Osteocyte (in vitro differentiated cells): ENCODE results near the gene SLC6A13. TPM values are rescaled to one million over a fixed set of nuclear protein-coding genes. Genes with fewer than 3 reads are reported as not detected.

Experiments
- DNase-seq: peaks from one replicate; pipeline ENCODE4 v3.0.0; 2021; ENCODE audit warnings: mixed read lengths; ENCODE audit not compliant: unreplicated experiment; ENCODE audit errors: extremely low spot score
- H3K27ac Mint-ChIP-seq: one replicate; pipeline ENCODE4 v1.8.0; 2021; ENCODE audit warnings: mild to moderate bottlenecking, mixed read lengths; ENCODE audit not compliant: unreplicated experiment
- H3K27me3 Mint-ChIP-seq: one replicate; pipeline ENCODE4 v1.8.0; 2021; ENCODE audit warnings: mixed read lengths; ENCODE audit not compliant: unreplicated experiment
- H3K36me3 Mint-ChIP-seq: one replicate; pipeline ENCODE4 v1.8.0; 2021; ENCODE audit warnings: mixed read lengths; ENCODE audit not compliant: unreplicated experiment
- H3K4me1 Mint-ChIP-seq: one replicate; pipeline ENCODE4 v1.8.0; 2021; ENCODE audit warnings: mixed read lengths; ENCODE audit not compliant: unreplicated experiment
- H3K4me3 Mint-ChIP-seq: one replicate; pipeline ENCODE4 v1.8.0; 2021; ENCODE audit warnings: mild to moderate bottlenecking, moderate library complexity, mixed read lengths; ENCODE audit not compliant: unreplicated experiment
- H3K9me3 Mint-ChIP-seq: one replicate; pipeline ENCODE4 v1.8.0; 2021; ENCODE audit warnings: mixed read lengths; ENCODE audit not compliant: unreplicated experiment
- CTCF ChIP-seq: fragments of 200-600 bp; sonication (generic); IDR thresholded peaks from 2 replicates; pipeline ENCODE4 v1.5.0; 2021; ENCODE audit warnings: antibody characterized with exemption, mild to moderate bottlenecking, moderate library complexity
- total RNA-seq: library from RNA; stranded (reverse); gene quantifications from 2 replicates; pipeline ENCODE4 v1.2.1, GENCODE V29; 2021

SLC6A13 gene
- total RNA-seq, 1 donor from 2014 or later, result 0.43 TPM

- no peaks in the 10 kb centered on the region for H3K4me1 Mint-ChIP-seq
- no peak overlapping the region for H3K27ac Mint-ChIP-seq
- peaks cover 14% of the 10 kb centered on the region for H3K9me3 Mint-ChIP-seq
- TF ChIP-seq CTCF, result no peak
- DNase-seq, result no peak
- no peak overlapping the region for H3K4me3 Mint-ChIP-seq
- H3K27me3 Mint-ChIP-seq, result no peaks in the 10 kb centered on the region
- H3K36me3 Mint-ChIP-seq, result peaks cover 75% of the 10 kb centered on the region
These were observed 32.5 kb upstream of the SLC6A13 start for GRCh38 chr12:295132-295531.

GRCh38 chr12:293199-293598, 30.6 kb upstream of the SLC6A13 start:
- H3K27ac Mint-ChIP-seq, result no peak overlapping the region
- no peaks in the 10 kb centered on the region for H3K9me3 Mint-ChIP-seq
- peaks cover 59% of the 10 kb centered on the region for H3K36me3 Mint-ChIP-seq
- peaks cover 6% of the 10 kb centered on the region for H3K4me1 Mint-ChIP-seq
- H3K27me3 Mint-ChIP-seq, result no peaks in the 10 kb centered on the region
- no peak for DNase-seq
- no peak for TF ChIP-seq CTCF
- no peak overlapping the region for H3K4me3 Mint-ChIP-seq

- Mint-ChIP-seq H3K36me3 (peaks cover 59% of the 10 kb centered on the region), H3K4me3 (no peak overlapping the region), H3K4me1 (peaks cover 6% of the 10 kb centered on the region), H3K27ac (no peak overlapping the region), H3K27me3 (no peaks in the 10 kb centered on the region), H3K9me3 (no peaks in the 10 kb centered on the region)
- DNase-seq, result no peak
- no peak for TF ChIP-seq CTCF
These were observed 29.6 kb upstream of the SLC6A13 start for GRCh38 chr12:292186-292585.

GRCh38 chr12:291153-291723, 28.6 kb upstream of the SLC6A13 start:
- Mint-ChIP-seq H3K9me3 (no peaks in the 10 kb centered on the region), H3K27ac (no peak overlapping the region), H3K4me1 (peaks cover 6% of the 10 kb centered on the region), H3K4me3 (no peak overlapping the region), H3K36me3 (peaks cover 62% of the 10 kb centered on the region), H3K27me3 (no peaks in the 10 kb centered on the region)
- TF ChIP-seq CTCF, result no peak
- no peak for DNase-seq

- Mint-ChIP-seq H3K4me1 (peaks cover 6% of the 10 kb centered on the region), H3K9me3 (no peaks in the 10 kb centered on the region), H3K4me3 (no peak overlapping the region), H3K27me3 (no peaks in the 10 kb centered on the region), H3K36me3 (peaks cover 56% of the 10 kb centered on the region), H3K27ac (no peak overlapping the region)
- no peak for TF ChIP-seq CTCF
- no peak for DNase-seq
These were observed 26.1 kb upstream of the SLC6A13 start for GRCh38 chr12:288687-289086.
